Hematopoietic multipotent progenitor cell treated with erythropoietin and hydrocortisone succinate and interleukin-3 and kit ligand, for 6 days (in vitro differentiated cells): Measurements from ENCODE around the gene SIM1.

Experiments
- DNase-seq: peaks from one replicate; pipeline ENCODE4 v3.0.0-alpha.2; 2015

The SIM1 gene

DNA sequence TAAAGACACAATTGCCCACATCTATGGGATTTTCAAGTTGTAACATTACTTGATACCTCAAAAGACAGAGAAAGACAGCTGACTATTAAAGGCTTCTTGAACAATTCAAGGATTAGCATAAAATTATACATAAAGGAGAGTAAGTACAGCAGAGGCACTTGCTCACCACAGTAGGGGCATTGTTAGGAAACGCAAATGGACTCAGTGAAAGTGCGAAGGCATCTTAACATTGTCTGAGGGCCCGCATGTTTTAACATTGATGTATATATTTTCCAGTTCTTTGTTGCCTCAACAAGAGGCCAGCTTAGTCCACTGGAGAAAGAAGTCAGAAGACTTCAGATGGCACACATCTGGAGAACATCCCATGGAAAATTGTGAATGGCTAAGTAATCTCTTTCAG, 115.4 kb downstream of the SIM1 start:
- DNase-seq: no peak

DNA sequence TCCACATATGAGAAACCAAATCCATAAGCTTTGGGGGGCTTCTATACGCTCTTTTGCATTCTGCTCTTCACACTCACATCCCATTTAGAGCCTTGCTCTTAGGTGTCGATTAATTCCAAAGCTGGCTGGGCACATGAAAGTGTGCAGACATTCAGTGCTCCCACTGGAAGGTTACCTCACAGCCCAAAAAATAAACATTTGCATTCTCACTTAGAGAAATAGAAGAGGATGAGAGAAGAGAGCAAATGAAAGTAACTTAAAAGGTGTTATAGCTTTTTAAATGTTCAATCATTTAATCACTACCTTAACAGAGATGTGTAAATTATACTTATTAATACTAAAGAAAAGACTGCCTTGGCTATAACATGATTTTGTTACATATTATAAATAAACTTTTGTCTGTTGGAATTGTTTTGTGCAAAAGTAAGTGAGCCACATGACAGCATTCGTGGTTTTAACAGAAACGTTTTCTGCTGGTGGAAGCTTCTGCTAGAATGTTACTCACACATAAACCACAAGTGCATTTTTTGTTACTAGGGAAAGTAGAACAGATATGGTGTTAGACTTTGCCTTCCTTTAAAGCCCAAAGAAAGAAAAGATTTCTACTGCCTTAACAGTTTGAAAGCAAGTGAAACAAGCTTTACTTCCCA, 116.7 kb downstream of the SIM1 start:
- no peak for DNase-seq

DNA sequence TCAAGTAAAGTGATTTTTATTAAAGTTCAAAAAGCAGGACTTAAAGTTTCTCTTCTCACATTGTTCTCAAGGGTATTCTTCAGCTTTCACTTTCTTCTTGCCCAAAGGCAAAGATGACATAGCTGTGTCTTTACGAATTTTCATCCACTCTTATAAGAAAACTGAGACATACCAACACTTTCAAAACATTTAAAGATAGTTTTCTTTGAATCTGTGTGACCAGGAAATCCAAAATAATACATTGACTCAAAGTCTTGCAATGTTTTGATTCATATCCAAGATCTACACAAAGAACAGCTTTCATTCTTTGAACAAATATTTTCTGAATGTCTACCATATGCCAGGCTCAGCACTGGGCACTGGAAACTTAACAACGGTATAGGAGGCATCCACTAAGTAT, 117.9 kb downstream of the SIM1 start:
- DNase-seq: no peak

DNA sequence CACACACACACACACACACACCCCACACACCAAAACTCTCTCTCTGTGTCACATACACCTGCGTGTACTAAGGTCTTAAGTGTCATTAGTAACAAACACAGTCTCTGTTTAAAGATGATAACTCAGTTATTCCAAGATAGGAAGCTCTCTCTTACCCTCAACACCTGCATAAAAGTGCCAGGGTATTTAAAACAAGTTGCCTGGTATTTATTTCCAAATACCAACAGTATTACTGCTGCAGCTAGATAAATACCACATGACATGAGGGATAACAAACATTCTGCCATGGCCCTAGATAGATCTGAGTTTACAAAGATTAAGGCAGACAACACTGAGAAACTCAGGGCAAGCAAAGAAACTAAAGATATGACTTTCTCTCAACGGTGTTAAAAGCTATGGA, 118.5 kb downstream of the SIM1 start:
- DNase-seq: no peak

DNA sequence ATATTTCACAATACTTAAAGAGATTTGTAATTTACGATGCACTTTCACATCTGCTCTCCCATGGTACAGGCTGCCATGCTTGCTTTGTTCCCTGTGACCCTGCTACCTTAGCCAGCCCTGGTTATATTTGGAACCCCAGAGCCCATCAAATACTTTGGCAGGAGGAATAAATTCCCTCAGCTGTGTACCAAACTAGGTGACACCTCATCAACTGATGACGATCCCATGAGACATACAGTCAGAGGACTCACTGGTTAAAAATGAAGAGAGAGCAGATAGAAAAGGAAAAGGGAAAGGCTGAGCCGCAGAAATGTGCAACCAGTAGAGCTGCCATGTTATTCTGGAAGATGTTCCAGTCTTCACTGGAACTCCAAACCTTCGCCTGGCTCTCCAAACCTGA, 120.0 kb downstream of the SIM1 start:
- no peak for DNase-seq

DNA sequence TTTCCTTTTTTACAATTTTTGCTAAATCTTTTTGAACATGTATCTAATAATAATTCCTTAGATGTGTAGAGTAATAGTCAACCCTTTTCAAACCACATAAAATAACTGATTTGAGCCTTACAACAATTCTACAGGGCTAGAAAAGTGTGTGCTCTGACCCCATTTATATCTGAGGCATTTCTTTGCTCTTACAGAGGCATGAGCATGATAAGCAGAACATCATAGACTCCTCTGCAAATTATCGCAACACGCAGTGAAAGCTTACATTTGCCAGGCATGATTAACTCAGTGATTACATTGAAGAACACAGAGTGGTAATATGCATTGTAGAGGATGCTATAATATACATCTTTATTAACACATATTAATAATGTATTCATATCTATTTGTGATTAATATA, 120.4 kb downstream of the SIM1 start:
- DNase-seq: no peak

DNA sequence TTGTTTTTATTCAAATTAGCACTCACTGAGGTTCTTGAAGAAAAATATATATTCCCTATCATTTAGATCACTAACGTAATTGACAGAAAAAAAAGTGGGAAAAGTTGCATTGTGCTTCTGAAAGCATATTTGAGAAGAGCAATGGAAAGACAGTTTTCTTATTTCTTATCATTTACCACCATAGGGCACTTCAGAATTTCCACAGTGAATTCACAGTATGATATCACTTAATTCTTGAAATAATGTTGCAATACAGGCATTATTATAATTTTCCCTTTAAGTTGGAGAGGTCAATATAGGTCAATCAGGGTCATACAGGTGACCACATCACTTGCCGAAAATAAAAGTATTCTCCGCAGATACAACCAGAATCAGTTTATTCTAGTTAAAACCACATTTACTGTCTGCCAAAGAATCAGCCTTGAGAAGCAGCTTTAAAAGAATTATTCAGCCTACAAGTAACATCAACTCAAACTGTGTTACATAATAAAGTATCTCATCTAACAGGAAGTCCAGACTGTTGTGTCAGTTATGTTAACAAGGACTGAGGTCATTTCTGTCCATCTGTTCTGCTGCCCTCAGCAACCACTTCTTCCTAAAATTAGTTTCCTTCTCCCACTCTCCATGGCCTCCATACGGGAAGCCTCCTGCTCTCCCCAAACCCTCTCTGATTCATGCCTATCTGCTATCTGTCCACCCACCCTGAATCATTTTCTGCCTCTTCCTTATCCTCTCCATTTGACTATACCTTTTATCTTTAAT, 121.2 kb downstream of the SIM1 start:
- DNase-seq: no peak

DNA sequence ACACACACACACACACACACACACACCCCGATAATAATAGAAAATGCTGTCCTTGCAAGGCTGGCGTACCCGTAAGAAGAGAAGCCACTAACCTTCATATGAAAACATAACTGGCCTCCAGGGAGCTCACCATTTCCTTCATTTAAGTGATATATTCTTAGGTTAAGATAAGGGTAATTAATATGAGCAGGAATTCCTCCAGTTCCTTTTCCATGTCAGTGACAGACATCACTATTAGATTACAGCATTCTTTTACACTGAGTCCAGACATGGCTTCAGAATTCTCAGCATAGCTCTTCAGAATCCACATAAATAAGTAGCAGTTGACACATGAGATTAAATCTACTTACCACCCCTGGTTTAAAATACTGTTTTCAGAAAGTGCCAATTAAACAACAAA, 121.9 kb downstream of the SIM1 start:
- DNase-seq: no peak

DNA sequence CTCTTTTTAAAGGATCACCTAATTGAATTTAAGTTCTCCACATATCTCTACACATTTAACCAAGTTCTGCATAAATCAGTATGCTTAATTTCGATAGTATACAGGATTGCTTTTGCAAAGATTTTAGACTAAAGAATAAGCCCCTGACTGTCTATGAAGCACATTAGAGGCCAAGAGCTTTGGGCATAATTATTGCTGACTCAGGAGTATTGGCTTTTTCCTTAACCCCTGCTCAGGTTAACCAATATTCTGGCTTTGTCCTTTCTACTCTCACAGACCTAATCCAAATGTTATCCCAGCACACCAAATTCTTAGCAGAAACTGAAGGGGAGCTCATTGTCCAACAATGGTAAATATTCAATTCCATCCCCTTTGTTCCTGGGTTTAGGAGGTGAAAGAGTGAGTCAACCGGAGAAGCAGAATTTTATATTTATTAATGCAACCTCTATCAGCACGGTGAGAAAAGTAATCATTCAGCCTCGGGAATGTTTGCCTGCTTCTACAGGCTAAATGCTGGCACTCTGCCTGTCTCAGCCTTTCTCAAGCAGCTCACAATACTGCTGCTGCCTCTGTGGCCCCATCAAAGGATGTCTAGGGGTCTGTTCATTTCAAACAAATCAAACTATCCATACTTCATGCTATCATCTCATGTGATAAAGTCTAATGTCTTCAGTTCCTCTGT, 125.0 kb downstream of the SIM1 start:
- no peak for DNase-seq

DNA sequence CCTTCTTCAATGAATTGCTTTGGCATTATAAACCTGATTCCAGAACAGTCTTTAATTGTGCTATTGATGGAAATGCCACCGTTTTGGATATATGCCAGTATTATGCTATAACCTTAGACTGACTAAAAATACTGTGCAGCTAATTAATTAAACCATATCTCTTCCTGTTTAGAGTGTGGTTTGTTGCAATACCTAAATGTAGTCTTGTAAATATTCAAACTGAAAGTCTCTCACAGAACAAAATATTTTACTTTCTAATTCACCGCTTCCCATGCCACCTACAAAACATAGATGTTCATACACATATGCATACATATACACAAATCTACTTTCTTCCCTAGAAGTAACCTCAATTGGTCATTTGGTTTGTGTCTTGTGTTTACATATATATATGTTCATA, 126.6 kb downstream of the SIM1 start:
- no peak for DNase-seq

DNA sequence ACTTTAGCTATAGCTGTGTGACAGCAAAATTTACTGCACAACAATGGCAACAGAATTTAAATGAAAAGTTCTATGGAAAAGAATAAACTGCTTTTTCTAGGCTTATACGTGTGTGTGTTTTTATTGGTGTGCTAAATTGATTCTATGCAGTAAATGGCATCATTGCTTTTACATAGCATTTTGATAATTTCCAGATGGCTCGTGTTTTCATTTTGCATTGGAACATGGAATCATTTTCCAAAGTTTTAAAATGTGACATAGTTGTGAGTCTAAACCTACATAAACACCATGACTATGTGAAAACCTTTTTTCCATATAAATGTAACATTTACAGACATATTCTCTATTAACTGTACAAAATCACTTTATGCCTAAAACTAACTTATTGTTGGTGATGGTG, 127.8 kb downstream of the SIM1 start:
- no peak for DNase-seq

DNA sequence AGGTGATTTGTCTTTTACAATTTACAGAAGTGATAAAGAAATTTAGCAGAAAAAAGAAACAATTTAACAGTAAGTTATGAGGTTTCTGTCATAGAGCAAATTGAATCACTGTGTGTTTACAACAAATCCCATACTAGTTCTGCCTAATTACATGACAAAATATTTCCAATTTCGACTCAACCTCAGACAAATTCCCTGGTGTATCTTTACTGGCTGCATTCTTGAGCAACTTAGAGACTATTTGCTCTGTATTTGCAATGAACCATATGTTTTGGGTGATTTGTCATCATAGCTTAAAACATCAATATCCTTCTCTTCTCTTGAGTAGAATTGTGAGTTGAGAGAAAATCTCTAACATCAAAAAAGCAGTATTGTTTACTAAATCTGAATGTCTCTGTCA, 128.7 kb downstream of the SIM1 start:
- DNase-seq: no peak
